Measurements from ENCODE around the gene INSRR.

The INSRR gene

DNA sequence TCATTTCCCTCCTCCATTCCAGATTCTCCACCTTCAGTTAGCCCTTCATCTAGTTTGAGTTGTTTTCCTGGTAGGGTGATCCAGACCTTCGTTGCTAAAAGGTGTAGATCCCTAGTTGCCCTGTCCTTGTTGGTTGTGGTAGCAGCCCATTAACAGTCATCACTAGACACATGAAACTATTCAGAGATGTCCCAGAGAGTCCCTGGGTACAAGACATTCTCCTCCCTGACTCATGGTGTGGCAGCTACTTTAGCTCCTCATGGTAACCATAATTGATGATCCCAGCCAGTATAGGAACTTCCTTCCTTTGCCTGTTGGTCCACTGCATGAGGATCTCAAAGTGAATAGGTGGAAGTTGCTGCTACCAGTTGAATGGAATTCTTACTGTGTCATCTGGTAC lies 36.2 kb downstream of the INSRR start:
- DNase-seq = no peak

DNA sequence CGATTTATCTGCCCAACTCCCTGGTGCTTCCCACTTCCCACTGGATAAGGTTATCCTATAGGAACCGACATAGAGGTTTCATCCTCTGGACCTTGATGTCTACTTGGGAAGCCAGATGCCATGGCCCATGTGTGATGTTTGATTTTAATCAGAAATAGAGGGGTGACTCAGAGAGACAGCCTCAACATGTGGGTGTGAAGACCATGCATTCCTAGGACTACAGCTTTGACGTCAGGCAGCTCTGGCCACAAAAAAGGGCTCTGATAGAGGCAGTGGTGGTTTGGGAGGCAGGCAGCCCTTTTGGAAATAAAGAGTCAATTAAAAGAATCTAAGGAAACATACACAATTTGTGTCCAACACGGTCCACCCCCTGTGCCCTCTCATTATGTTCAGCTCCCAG lies 37.1 kb downstream of the INSRR start:
- DNase-seq = peak; percentile 66 to 75

DNA sequence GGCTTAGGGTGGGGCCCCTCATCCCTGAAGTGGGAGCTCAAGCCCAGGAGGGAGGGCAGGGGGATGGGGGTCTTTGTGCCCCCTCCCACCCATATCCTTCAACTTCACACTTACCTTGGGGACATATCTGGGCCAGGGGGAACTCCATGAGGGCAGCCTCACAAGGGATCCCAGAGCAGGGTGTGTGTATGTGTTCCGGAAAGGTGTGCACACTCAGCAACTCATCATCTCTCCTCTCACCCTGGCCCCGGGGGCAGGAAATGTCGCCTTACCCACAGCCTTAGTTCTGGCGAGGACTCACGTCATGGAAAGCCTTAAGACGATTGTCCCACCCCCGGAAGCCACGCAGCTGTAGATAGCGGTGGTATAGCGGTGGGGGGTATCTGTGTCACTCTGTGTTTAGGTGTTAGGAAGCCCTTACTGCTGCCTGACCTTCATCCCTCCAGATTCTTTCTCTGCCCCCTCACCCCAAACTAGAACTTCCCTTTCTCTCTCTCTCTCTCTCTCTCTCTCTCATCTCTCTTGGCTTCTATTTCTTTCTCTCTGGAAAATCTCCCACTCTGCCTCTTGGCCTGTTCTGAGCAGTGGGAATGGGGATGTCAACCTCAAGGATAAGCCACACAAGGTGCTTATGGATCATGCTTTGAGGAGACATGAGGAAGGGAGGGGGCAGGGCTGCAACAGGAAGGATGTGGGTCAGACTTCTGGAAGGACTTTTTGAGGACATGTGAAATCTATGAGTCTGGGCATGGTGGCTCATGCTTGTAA lies 42.2 kb downstream of the INSRR start, which contains the start of gene SH2D2A:
TSS of gene SH2D2A (minus strand) at position 288 of the 768 bp plus-strand sequence. CDS start at position 148, 140 bp downstream.
- peak; percentile 93 to 94 for DNase-seq

DNA sequence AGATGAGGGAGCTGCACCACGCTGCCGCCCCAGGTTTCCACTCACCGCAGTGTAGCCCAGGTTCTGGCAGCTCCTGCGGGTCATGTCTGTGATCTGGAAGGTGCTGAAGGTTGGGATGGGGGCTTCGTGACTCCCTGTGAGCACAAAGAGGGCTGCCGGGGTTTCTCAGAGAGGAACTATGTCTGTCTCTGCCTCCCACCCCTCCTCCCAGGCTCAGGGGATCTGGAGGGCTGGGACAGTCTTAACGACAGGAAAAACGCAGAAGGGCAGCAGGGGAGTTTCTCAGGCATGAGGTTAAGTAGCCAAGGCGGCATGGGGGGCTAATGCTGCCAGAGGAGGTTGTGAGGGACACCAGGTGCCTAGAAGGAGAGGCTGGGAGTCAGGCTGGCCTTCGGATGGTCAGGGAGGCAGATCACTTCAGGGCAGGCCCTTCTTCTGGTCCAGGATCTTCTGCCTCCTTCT lies 42.9 kb downstream of the INSRR start:
- DNase-seq = peak in 1 of 2 experiments; percentile 46

DNA sequence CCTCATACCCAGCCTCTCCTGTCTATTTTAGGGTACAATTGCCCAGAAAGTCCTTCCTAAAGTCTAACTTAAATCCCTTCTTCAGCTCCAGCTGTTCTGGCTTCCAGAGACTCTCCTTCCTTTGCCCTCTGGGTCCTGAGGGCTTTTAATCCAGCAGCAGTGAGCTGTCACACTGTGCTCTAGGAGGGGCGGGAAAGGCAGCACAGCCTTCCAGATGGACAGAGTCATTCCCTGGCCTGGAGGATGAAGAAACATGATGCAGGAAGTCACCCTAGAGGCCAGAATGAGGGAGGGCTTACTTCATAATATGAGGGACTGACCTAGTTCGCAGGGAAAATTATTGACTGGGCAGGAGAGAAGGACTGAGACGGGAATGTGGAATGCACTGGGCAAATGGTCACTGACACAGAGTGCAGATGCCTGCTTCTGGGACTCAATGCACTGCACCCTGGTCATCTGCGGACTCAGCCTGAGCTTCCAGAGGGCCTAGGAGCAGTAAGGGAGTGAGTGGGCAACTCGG lies 43.5 kb downstream of the INSRR start:
- peak in 1 of 2 experiments; percentile 41 for DNase-seq

DNA sequence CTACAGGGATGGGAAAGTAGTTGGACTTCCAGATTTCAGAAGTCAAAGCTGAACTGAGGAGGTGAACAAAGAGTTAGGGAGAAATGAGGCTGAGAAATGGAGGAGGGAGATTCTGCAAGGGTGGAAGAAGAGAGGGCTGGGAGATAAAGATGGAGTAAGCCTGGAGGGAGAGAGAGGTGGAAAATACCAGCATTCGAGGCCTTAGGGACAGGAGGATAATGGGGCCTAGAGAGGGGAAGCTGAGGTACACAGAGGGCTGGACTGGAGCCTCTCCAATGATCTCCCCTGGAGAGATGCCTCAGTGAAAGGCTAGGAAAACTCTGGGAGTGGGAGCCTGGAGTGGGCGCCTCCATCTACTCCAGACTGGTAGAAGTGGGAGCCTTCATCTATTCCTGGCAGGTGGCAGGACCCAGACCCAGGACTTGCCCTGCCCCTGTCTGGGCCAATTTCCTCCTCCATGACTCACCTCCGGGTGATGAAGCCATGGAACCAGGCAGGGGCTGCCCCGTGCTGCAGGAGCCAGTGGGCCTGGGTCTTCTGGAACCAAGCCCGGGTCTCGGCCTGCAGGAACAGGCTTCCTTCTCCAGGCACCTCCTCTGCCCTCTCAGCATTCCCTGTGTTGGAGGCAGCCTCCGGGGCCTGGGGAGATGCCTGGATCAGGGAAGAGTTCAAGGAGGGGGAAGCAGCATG lies 44.2 kb downstream of the INSRR start:
- DNase-seq = peak; percentile 69 to 71

DNA sequence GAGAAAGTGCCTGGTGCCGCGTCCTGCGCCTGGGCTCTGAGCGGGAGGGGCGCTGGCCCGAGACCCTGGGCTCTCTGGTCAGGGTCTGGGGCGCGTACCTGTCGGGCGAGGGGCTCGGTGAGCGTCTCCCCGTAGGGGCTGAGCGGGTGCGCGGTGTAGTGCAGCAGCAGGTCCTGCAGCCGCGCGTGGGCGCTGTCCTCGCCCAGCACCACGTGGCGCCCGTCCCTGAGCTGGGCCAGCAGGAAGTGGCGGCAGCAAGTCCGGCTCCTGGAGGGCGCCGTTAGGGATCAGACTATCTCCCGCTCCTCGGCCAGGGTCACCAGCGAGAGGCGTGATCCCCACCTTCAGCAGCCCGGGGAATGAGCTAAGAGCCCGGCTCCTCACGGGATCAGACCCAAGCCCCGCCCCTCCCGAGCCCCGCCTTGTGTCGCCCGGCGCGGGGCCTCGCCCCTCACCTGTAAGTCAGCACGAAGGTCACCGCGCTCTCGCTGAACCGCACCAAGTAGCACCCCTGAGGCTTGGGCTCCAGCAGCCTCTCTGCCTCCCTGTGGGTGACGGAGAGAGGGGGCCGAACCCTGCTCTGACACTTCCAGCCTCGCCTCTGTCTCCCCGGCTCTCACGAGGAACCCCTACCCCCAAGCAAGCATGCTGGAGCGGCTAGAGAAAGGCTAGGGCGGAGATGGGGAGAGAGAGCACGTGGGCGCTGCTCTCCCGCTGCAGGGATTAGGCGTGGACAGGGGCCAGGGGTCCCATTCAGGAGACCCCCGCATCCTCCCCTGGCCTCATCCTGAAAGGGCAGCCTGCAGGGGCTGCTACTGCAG lies 45.0 kb downstream of the INSRR start:
- peak; percentile 86 to 88 for DNase-seq

DNA sequence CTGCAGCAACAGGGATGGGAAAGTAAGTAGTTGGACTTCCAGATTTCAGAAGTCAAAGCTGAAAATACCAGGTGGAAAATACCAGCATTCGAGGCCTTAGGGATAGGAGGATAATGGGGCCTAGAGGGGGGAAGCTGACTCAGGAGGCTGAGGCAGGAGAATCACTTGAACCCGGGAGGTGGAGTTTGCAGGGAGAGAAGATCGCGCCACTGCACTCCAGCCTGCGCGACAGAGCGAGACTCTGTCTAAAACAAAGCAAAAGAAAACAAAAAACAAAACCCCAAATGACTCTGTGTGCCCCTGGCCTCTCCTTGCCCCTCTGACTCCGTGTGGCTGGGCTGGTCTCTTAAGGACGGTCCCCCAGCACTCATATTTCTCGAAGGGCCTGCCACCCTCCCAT lies 45.6 kb downstream of the INSRR start:
- DNase-seq = peak in 1 of 2 experiments; percentile 42

DNA sequence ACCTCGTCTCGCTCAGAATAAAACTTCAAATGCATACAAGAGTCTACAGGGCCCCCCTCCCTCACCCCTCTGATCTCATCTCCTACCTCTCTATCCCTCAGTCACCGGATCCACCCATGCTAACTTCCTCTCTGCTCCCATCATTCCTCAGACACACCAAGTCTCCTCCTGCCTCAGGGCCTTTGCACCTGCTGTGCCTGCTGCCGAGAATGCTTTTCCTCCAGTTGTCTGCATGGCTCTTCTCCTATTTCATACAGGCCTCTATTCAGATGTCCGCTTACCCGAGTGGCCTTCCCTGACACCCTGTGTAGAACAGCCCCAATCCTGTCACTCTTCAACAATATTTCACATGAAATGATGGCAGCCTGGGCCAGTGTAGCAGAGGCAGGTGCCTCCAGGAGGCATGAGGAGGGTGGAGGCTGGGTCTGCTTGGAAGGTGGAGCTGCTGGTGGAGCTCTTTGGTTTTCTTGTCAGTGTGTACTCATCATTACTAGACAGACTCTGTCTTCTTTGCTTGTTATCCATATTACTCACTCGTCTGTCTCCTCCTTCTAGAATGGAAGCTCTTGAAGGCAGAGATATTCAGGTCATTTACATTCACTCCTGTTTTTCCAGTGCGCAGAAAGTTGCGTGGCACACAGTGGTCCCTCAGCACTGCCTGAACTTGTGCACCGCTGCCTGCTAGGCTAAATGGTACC lies 46.5 kb downstream of the INSRR start:
- no peak for DNase-seq

DNA sequence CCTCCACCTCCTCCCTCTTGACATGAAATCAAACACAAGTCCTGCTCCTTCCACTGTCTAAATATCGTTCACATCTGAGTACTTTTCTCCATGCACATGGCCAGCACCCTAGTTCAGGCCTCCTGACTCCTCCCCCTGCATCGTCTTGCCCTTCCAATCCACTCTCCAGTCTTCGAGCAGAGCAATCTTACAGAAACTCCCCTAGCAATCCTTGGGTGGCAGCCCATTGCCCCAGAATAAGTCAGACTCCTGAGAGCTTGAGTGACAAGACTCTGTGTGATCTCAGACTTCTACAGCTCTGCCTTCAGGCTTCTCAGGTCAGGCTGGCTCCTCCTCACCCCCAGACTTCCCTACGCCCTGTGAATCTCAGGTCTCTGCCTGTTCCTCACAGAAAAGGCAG lies 47.7 kb downstream of the INSRR start:
- no peak for DNase-seq

DNA sequence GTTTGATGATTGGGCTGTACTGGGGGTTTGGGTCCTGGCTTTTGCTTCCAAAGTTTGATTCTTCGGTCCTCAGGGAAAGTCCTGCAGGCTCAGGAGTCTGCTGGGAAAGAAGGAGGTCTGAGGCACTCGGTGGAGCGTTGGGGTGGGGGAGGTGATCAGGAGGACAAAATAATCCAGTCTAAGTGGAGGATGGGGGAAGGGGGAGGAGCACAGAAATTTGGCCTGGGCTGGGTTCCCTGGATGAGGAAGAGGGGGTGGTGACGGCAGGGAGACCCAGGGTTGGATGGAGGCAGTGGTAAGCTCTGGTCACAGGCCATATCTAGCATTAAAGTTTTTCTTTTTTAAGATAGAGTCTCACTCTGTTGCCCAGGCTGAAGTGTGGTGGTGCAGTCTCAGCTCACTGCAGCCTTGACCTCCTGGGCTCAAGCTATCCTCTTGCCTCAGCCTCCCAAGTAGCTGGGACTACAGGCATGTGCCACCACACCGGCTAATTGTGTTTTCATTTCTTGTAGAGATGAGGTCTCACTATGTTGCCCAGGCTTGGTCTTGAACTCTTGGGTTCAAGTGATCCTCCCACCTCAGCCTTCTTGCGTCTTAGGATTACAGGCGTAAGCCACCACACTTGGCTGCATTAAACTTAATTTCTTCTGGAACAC lies 49.1 kb downstream of the INSRR start:
- no peak for DNase-seq

DNA sequence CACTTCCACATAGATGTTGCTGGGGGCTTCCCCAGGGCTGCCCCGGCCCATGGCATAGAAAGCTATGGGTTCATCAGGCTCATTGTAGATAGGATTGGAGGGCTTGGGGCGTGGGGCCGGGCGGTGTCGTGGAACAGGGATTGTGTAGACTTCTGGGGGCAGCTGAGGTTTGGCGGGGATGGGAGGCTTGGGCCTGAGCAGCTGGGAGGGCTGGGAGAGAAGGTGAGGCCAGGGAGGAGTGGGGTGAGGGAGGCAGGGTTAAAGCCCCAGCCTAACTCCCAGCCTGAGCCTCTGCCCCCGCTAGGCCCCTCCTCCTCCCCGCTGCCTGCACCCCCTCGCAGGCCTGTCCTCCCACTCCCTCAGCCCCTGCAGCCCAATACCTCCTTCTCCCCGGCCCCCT lies 49.6 kb downstream of the INSRR start:
- DNase-seq = no peak

DNA sequence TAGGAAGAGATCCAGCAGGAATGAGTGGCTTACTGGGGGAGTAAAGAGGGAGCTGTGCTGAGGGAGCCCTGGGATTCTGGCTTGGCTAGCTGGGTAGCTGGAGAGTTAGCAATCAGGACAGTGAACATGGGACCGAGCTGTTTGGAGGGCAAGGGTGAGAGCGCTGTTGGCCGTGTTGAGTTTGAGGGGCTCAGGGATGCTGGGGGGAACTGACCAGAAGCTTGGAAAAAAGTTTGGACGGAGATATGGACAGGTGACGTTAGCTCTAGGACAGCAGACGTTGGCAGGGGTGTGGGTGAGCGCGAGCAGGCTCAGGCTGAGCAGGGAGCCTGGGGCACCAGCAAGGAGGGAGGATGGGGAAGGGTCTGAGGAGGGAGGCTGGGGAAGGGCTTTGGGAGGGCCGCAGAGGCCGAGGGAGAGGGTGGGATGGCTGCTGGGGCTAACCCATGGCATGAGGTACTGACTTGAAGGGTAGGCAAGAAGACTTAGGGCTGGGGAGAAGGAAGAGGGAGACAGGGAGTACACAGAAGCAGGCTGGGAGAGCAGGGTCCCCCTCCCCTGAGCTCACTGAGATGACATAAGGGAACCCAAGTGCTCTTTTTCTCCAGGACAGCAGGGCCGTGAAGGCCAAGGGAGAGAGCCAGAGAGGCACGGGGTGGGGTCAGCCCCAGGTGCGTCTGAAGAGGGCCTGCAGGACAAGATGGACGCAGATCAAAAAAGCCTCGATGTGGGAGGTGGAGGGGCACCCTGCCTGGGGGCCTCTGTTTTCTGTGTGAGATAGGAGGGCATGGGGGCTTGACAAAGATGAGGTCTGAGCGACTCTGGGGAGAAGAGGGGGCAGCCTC lies 50.5 kb downstream of the INSRR start:
- no peak for DNase-seq

DNA sequence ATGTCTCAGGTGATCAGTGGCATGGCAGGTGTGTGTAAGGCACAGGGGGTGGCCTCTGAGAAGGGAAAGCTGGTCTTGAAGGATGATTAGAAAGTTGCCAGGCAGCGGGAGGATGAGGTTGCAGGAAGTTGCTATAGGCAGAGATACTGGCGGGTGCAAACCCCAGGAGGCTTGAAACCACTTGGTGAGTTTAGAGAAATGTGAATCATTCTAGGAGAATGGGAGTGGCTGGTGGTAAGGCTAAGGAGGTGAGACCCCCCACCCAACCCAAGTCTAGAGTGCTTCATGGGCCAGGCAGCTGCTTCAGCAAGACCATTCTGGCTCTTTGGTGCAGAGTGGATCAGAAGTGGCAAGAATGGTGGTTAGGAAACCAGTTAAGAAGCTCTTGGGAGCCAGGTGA lies 51.3 kb downstream of the INSRR start:
- peak; percentile 51 to 56 for DNase-seq

DNA sequence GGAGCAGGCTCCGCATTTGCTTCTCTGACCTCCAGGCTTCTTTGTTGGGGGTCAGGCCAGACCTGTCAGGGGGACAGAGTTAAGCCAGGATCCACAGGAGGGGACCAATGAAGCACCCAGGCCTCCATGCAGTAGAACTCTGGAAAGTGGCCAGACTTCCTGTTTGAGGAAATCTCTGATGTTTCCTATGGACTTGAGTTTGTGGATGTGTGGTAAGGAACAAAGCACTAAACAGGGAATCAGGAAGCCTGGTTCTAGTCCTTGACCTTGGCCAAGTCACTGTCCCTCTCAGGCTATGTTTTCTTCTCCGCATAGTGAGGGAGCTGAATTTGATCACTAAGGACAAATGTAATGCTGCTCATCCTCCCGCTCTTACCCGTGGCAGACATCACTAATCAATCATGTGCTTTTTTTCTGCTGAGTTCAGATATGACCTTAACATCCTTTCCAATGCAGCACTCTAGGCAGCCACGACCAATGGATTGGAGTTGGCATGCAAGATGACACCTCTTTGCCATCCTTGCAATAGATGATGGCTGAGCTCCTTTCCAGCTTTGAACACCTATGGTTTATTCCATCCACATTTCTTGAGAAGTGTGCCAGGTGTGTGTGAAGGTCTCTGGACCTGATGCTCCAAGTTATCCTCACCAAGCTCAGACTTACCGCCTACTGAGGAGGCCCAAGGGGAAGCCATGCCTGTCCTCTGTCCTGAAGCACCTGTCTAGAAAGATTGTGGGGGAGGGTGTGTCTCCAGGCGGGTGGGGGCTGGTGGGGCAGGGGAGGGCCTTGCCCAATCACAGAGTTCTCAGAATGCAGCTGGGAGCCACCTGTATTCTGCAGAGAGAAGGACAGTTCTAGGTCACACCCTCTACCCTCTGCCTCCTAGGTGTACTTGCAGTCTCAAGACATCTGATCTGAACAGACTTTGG lies 52.1 kb downstream of the INSRR start:
- no peak for DNase-seq

DNA sequence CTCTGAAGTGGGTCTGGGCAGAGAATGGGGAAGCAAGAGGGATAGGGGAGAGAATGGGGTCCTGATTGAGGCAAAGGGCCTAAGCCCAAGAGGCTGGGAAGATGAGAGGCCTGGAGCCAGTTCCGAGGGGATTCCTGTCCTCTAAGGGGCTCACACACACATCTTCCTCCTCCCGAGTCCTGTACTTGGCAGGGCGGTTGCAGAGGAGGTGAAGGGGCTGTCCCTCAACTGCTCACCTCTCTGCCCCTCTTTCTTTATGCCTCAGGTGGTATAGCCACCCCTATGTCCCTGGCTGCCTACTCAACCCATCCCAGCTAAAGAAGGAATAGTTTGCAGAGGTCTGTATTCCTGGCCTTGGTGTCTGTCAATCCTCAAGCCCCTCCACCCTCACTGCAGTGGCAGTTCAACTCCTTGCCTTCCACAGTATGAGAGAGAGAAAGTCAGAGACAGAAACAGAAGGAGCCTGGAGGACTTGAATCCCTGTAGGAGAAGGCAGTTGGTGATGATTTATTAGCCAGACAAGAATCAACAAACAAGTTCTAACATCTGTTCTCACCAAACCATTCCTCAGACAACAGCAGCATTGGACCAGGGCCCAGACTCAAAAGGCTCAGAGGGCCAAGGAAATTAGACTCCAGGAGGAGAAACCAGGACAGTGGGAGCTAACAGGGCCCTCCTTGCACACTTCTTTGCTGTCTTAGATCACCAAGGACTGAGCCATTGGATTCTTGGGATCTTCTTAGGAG lies 53.0 kb downstream of the INSRR start:
- DNase-seq = no peak

DNA sequence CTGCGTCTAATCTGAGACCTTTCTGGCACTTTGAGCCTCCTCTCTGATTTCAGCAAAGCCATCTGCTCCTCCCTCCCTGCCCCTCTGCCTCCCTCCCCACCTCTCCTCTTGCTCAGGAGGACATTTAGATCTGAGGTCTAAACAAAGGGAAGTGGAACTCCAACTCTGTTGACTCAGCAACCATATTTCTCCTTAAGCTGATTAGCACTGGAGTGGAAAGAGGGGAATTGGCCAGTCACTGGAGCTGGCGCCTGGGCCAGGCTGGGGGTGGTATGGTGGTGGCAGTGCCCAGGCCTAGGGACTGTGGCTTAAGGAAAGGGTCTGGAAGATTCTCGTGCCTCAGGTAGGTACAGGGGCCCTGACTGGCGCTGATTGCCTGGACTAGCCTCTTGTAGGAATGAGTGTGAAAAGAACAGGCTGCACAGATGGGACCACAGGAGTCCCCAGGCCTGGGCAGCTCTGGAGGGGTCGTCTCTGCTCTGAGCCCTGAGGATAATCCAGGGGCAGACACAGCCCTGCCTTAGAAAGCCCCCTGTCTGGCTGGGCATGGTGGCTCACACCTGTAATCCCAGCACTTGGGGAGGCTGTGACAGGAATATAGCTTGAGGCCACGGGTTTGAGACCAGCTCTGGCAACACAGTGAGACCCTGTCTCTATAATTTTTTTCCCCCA lies 54.2 kb downstream of the INSRR start:
- no peak for DNase-seq

DNA sequence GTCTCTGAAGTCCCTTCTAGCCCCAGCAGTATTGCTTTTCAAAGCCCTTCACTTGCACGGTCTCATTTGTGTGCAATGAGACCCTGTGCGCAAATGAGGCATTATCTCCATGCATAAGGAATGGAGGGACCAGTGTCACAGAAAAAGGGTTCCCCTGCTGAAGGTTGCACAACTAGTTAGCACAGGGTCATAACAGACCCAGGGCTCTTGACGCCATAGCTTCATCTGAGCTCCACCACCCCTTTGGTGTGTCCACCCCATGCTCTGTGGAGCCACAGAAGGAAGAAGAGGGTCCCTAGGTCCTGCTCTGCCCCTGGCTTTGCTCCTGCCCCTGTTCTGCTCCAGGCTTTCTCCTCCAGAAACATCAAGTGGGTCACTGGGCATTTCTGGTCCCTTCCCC lies 54.9 kb downstream of the INSRR start:
- DNase-seq = no peak
